ENCODE measurements around the gene ARHGAP45. TPM values are rescaled to one million over a fixed set of nuclear protein-coding genes. Genes with fewer than 3 reads are reported as not detected.

ARHGAP45 gene
- total and polyA plus RNA-seq, 4 donors: 3.3 to 27.5 (median 9.7) TPM

- Histone ChIP-seq H3K4me3 (ENCODE audit: low read depth in 1 of 3, low read length in 3 of 3) (no peak overlapping the region), H3K9me3 (ENCODE audit: control insufficient read depth in 4 of 4, low read length in 3 of 4) (peaks cover 0 to 11% (median 0%) of the 10 kb centered on the region in 4 donors), H3K27me3 (ENCODE audit: control insufficient read depth in 4 of 4, insufficient read depth in 4 of 4, low read length in 3 of 4) (no peaks in the 10 kb centered on the region), H3K36me3 (ENCODE audit: control insufficient read depth in 4 of 4, insufficient read depth in 3 of 4, low read depth in 1 of 4, low read length in 3 of 4) (no peaks in the 10 kb centered on the region), H3K27ac (ENCODE audit: low read depth in 1 of 2, low read length in 2 of 2) (no peak overlapping the region), H3K4me1 (ENCODE audit: control insufficient read depth in 4 of 4, insufficient read depth in 4 of 4, low read length in 3 of 4) (peaks cover under 1 to 16% (median 7%) of the 10 kb centered on the region in 4 donors), H3K9ac (ENCODE audit: low read depth in 1 of 2, low read length in 2 of 2) (no peak overlapping the region)
- WGBS: 94% methylated on average over 20 of the region's 20 CpGs
- DNase-seq (ENCODE audit: low spot score): no peak
- TF ChIP-seq ATF3 (IDR thresholded peaks at IDR 0.05) (no peak), EGR1 (IDR thresholded peaks at IDR 0.05; ENCODE audit: low read depth in 2 of 2) (no peak), GABPA (IDR thresholded peaks at IDR 0.05 in 1 of 2, conservative IDR thresholded peaks at IDR 0.05 in 1 of 2) (no peak), JUND (IDR thresholded peaks at IDR 0.05) (no peak), RAD21 (IDR thresholded peaks at IDR 0.05) (no peak), HNF4A (conservative IDR thresholded peaks at IDR 0.05) (no peak)
Observed at GRCh38 chr19:1061987-1062386, 5.0 kb upstream of the ARHGAP45 start.

GRCh38 chr19:1062387-1063029 lies 4.5 kb upstream of the ARHGAP45 start:
- Histone ChIP-seq H3K9me3 (ENCODE audit: control insufficient read depth in 4 of 4, low read length in 3 of 4) (peaks cover 0 to 7% (median 0%) of the 10 kb centered on the region in 4 donors), H3K4me3 (ENCODE audit: low read depth in 1 of 3, low read length in 3 of 3) (no peak overlapping the region), H3K27ac (ENCODE audit: low read depth in 1 of 2, low read length in 2 of 2) (no peak overlapping the region), H3K27me3 (ENCODE audit: control insufficient read depth in 4 of 4, insufficient read depth in 4 of 4, low read length in 3 of 4) (no peaks in the 10 kb centered on the region), H3K36me3 (ENCODE audit: control insufficient read depth in 4 of 4, insufficient read depth in 3 of 4, low read depth in 1 of 4, low read length in 3 of 4) (no peaks in the 10 kb centered on the region), H3K9ac (ENCODE audit: low read depth in 1 of 2, low read length in 2 of 2) (no peak overlapping the region), H3K4me1 (ENCODE audit: control insufficient read depth in 4 of 4, insufficient read depth in 4 of 4, low read length in 3 of 4) (peaks cover 2 to 21% (median 8%) of the 10 kb centered on the region in 4 donors)
- no peak for DNase-seq (ENCODE audit: low spot score)
- WGBS: 87% methylated on average over 17 of the region's 17 CpGs
- no peak for TF ChIP-seq FOXA2 (IDR thresholded peaks at IDR 0.05)
- TF ChIP-seq NR2F2 (IDR thresholded peaks at IDR 0.05): no peak
- no peak for TF ChIP-seq JUND (IDR thresholded peaks at IDR 0.05)
- TF ChIP-seq YY1 (IDR thresholded peaks at IDR 0.05): no peak
- no peak for TF ChIP-seq HNF4G (IDR thresholded peaks at IDR 0.05)
- TF ChIP-seq GABPA (IDR thresholded peaks at IDR 0.05 in 1 of 2, conservative IDR thresholded peaks at IDR 0.05 in 1 of 2): no peak
- TF ChIP-seq HNF4A (conservative IDR thresholded peaks at IDR 0.05): no peak
- no peak for TF ChIP-seq FOXA1 (IDR thresholded peaks at IDR 0.05)
- no peak for TF ChIP-seq ZBTB33 (IDR thresholded peaks at IDR 0.05)
- TF ChIP-seq ATF3 (IDR thresholded peaks at IDR 0.05): no peak
- TF ChIP-seq TAF1 (conservative IDR thresholded peaks at IDR 0.05): no peak
- no peak for TF ChIP-seq EGR1 (IDR thresholded peaks at IDR 0.05; ENCODE audit: low read depth in 2 of 2)
- TF ChIP-seq, protein P1, sequence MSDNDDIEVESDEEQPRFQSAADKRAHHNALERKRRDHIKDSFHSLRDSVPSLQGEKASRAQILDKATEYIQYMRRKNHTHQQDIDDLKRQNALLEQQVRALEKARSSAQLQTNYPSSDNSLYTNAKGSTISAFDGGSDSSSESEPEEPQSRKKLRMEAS (IDR thresholded peaks at IDR 0.05): no peak
- TF ChIP-seq RAD21 (IDR thresholded peaks at IDR 0.05): no peak
